ENCODE data around the gene CFAP54. TPM values are rescaled to one million over a fixed set of nuclear protein-coding genes. Genes with fewer than 3 reads are reported as not detected.
A peak's percentile ranks its signal among the peaks of the same experiment; 100 is the strongest.

CFAP54 gene
- total and polyA plus RNA-seq, 2 donors from 2014 or later, result 0.13 to 6.6 TPM

- H3K4me3 ChIP-seq (ENCODE audit: low read length in 3 of 3), result no peak overlapping the region
- no peak overlapping the region for H3K9ac ChIP-seq (ENCODE audit: low read length in 3 of 3)
- no peak overlapping the region for H3K27ac ChIP-seq (ENCODE audit: low read depth in 2 of 2, low read length in 2 of 2)
- H3K27me3 ChIP-seq (ENCODE audit: control insufficient read depth, insufficient read depth, low read length), result no peaks in the 10 kb centered on the region
- no peaks in the 10 kb centered on the region for H3K36me3 ChIP-seq (ENCODE audit: control insufficient read depth in 2 of 3, insufficient read depth in 3 of 3, low read length in 3 of 3)
- H3K4me1 ChIP-seq (ENCODE audit: control insufficient read depth in 2 of 3, insufficient read depth in 2 of 3, low read depth in 1 of 3, low read length in 3 of 3), result no peaks in the 10 kb centered on the region
- FAIRE-seq (no peak), DNase-seq (peak in 1 of 5 donors; percentile 21)
- TF ChIP-seq CTCF (IDR thresholded peaks at IDR 0.05; ENCODE audit: borderline replicate concordance, extremely low read depth, insufficient read depth), result no peak
- intact Hi-C loops (cut with DNase I), result no loop called here
- H3K9me3 ChIP-seq (ENCODE audit: control insufficient read depth in 2 of 3, insufficient read depth in 1 of 3, low read length in 3 of 3), result no peaks in the 10 kb centered on the region
Observed at GRCh38 chr12:96448300-96448699, 41.1 kb upstream of the CFAP54 start.

- TF ChIP-seq CTCF (IDR thresholded peaks at IDR 0.05; ENCODE audit: borderline replicate concordance, extremely low read depth, insufficient read depth), result no peak
- DNase-seq (no peak), FAIRE-seq (no peak)
- H3K9ac ChIP-seq (ENCODE audit: low read length in 3 of 3), result no peak overlapping the region
- H3K9me3 ChIP-seq (ENCODE audit: control insufficient read depth in 2 of 3, insufficient read depth in 1 of 3, low read length in 3 of 3), result no peaks in the 10 kb centered on the region
- intact Hi-C loops (cut with DNase I), result no loop called here
- no peaks in the 10 kb centered on the region for H3K36me3 ChIP-seq (ENCODE audit: control insufficient read depth in 2 of 3, insufficient read depth in 3 of 3, low read length in 3 of 3)
- H3K27ac ChIP-seq (ENCODE audit: low read depth in 2 of 2, low read length in 2 of 2), result no peak overlapping the region
- H3K4me1 ChIP-seq (ENCODE audit: control insufficient read depth in 2 of 3, insufficient read depth in 2 of 3, low read depth in 1 of 3, low read length in 3 of 3), result no peaks in the 10 kb centered on the region
- no peak overlapping the region for H3K4me3 ChIP-seq (ENCODE audit: low read length in 3 of 3)
- no peaks in the 10 kb centered on the region for H3K27me3 ChIP-seq (ENCODE audit: control insufficient read depth, insufficient read depth, low read length)
Observed at GRCh38 chr12:96452261-96452922, 37.0 kb upstream of the CFAP54 start.

- Histone ChIP-seq H3K27me3 (ENCODE audit: control insufficient read depth, insufficient read depth, low read length) (no peaks in the 10 kb centered on the region), H3K36me3 (ENCODE audit: control insufficient read depth in 2 of 3, insufficient read depth in 3 of 3, low read length in 3 of 3) (no peaks in the 10 kb centered on the region), H3K27ac (ENCODE audit: low read depth in 2 of 2, low read length in 2 of 2) (no peak overlapping the region), H3K9ac (ENCODE audit: low read length in 3 of 3) (no peak overlapping the region), H3K4me3 (ENCODE audit: low read length in 3 of 3) (no peak overlapping the region), H3K4me1 (ENCODE audit: control insufficient read depth in 2 of 3, insufficient read depth in 2 of 3, low read depth in 1 of 3, low read length in 3 of 3) (no peaks in the 10 kb centered on the region), H3K9me3 (ENCODE audit: control insufficient read depth in 2 of 3, insufficient read depth in 1 of 3, low read length in 3 of 3) (no peaks in the 10 kb centered on the region)
- DNase-seq (no peak), FAIRE-seq (no peak)
- TF ChIP-seq CTCF (IDR thresholded peaks at IDR 0.05; ENCODE audit: borderline replicate concordance, extremely low read depth, insufficient read depth), result no peak
- intact Hi-C loops (cut with DNase I), result no loop called here
Observed at GRCh38 chr12:96454396-96454795, 35.0 kb upstream of the CFAP54 start.

Measured in kidney (tissue), 14 donors.